HG02610 (cell line): ENCODE results near the gene EP400.

Experiments
- ATAC-seq: cut with Tn5 transposase; IDR thresholded peaks from one replicate; pipeline ENCODE4 v1.9.1; 2021; ENCODE audit warnings: mild to moderate bottlenecking, moderate library complexity; ENCODE audit not compliant: unreplicated experiment

Gene EP400

GRCh38 chr12:131922772-131923171 is 27.0 kb upstream of the EP400 start:
- ATAC-seq: no peak

DNA sequence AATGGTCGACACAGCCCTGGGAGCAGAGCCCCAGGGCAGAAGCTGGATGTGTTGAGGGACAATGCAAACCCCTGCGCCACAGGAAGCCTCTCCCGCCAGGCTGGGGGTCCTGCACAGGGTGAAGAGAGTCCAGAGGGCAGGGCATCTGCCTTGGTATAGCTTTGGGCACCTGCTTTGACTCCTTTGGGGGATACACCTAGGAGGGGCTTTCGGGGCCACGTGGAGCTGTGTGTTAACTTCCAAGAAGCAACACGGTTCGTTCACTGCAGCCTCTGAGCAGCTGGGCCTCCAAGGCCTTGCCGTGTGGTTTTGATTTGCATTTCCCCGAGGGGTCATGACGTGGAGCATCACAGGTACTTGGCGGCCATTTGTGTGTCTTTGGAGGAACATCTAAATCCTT is 26.5 kb upstream of the EP400 start:
- peak; percentile 80 for ATAC-seq

DNA sequence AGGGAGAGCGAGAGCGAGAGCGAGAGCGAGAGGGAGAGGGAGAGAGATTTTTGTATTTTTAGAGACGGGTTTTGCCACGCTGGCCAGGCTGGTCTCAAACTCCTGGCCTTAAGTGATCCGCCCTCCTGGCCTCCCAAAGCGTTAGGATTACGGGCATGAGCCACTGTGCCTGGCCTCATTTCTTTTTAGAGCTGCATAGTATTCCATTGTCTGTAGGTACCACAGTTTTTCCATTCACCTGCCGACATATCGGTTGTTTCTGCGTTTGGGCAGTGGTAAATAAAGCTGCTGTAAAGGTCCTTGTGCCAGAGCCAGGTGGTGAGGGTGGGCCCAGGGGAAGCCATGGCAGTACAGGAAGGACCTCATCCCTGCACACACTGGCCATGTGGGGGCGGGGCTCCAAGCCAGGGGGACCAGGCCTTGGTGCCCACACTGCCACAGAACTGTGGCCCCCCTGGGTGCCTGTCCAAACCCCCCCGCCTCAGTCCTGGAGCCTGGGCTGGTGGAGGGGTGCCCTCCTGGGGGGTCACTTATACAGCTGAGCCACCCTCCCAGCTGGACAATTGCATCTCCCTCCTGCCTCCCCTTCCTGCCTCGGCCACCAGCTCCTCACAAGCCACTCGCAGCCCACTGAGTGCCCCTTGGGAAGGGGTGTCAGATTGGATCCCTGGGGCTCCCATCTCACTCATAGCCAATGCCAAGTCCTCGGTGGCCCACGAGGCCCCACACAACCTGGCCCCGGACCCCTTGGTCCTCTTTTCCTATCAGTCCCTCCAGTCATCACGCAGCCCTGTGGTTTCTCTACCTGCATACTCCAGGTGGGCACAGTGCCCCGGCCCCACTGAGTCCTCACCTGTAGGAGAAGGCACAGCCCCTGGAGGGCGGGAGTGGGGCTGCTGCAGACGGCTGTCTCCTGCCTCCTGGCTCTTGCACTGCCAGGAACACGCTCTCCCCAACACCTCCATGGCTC is 22.3 kb upstream of the EP400 start:
- ATAC-seq: no peak

DNA sequence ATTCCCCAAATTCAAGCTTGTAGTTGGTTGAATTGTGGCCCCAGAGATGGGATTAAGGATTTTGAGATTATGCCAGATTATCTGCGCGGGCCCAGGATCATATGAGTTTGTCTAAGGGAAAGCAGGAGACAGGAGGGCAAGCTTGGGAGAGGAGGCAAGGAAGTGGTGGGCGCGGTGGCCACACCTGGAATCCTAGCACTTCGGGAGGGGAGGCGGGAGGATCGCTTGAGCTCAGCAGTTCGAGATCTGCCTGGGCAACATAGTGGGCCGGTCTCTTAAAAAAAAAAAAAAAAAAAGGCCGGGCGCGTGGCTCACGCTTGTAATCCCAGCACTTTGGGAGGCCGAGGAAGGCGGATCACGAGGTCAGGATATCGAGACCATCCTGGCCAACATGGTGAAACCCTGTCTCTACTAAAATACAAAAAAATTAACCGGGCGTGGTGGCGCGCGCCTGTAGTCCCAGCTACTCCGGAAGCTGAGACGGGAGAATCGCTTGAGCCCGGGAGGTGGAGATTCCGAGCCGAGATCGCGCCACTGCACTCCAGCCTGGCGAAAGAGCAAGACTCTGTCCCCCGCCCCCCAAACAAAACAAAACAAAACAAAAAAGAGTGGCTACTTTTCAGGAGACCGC is 21.5 kb upstream of the EP400 start:
- no peak for ATAC-seq

DNA sequence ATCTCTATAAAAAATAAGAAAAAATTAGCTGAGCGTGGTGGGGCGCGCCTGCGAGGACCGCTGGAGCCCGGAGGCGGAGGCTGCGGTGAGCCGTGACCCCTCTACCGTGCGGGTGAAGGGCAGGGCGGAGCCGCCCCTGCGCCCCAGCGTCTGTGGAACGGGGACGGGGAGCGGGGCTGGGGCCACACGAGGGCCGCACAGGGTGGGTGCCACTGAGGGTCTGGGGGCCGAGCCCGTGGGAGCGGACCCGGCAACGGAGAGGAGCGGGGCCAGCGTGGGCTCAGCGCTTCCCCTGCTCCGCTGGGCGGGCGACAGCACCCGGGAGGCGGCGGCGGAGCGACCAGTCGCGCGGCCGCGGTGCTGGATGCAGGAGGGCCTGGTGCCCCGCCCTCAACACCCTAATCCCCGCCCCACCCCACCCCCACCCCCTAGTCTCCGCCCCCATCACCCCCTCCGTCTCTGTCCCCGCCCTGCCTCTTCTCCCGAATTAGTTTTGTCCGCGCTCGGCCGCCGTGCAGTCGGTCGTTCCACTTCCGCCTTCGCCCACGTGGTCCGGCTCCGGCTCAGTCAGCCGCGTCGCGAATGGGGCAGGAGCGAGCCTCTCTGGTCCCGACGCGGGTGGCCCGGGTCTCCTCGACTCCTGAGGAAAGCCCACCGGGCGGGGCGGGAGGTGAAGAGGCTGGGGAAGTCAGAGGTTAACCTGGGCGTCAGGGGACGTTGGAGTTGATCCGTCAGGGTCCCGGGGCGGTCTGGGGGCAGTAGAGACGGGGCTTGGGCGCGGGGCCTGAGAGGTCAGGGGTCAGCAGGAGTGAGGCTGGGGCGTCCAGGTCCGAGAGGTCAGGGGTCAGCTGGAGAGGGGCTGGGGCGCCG is 20.8 kb upstream of the EP400 start, which contains the start of gene PUS1:
Gene PUS1, plus strand, starts transcription at position 566 of the 870 bp plus-strand sequence. CDS start 447 bp downstream, outside the sequence.
- ATAC-seq: peak; percentile 57

GRCh38 chr12:131929581-131930456 is 19.9 kb upstream of the EP400 start:
- ATAC-seq: no peak

DNA sequence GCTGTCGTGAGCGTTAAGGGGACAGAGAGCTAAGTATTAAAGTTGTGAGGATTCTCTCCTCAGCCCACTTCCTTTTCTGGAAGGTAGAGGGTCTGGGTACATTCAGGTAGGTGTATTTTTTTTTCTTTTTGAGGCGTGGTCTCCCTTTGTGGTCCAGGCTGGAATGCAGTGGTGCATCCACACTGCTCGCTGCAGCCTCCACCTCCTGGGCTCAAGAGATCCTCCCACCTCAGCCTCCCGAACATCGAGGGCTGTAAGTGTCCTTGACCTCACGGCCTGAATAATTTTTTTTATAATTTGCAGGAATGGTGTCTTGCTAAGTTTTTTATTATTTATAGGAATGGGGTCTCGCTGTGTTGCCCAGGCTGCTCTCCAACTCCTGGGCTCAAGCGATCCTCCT is 19.2 kb upstream of the EP400 start:
- no peak for ATAC-seq

GRCh38 chr12:131933387-131933786 is 16.4 kb upstream of the EP400 start:
- ATAC-seq: no peak

- no peak for ATAC-seq
These were observed 15.2 kb upstream of the EP400 start for GRCh38 chr12:131934535-131934934.

DNA sequence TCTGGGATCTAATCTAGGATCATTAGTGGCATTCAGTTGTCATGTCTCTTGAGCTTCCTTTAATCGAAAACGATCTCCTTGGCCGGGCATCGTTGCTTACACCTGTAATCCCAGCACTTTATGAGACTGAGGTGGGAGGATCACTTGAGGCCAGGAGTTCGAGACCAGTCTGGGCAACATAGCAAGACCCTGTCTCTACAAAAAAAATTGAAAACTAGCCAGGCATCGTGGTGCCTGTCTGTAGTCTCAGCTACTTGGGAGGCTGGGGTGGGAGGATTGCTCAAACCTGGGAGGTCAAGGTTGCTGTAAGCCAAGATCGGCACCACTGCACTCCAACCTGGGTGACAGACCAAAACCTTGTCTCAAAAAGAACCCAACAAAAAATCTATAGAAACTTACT is 11.7 kb upstream of the EP400 start:
- no peak for ATAC-seq

- no peak for ATAC-seq
These were observed 10.7 kb upstream of the EP400 start for GRCh38 chr12:131939007-131939406.

DNA sequence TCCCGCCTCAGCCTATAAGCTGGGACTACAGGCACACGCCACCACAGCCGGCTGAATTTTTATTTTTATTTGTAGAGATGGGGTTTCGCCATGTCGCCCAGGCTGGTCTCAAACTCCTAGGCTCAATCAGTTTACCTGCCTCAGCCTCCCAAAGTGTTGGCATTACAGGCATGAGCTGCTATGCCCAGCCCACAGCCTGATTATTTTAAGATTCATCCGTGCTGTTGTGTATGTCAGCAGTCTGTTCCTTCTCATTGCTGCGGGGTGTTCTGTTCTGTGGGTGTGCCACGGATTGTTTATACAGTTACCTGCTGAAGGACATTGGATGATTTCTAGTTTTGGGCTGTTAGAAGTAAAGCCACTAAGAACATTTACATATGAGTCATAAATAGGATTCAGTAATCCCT is 9.6 kb upstream of the EP400 start:
- ATAC-seq: no peak

- ATAC-seq: no peak
These were observed 8.4 kb upstream of the EP400 start for GRCh38 chr12:131941116-131941986.

- no peak for ATAC-seq
These were observed 7.8 kb upstream of the EP400 start for GRCh38 chr12:131941987-131942341.

DNA sequence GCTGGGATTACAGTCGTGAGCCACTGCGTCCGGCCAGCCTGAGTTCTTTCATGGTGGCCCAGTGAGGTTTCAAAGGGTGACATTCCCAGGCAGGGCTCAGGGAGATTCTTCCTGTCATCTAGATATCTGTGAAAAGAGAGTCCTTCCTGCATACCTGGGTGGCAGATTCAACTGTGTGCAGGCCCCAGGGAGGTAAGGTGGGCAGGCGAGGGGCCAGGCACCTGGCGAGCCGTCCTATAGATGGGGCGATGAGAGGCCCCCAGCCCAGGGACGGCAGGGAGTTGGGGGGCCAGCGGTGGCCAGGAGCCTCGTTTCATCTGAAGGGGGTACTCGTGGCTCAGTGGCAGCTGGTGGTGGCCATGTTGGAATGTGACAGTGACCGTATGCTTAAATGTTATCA is 7.1 kb upstream of the EP400 start:
- no peak for ATAC-seq

DNA sequence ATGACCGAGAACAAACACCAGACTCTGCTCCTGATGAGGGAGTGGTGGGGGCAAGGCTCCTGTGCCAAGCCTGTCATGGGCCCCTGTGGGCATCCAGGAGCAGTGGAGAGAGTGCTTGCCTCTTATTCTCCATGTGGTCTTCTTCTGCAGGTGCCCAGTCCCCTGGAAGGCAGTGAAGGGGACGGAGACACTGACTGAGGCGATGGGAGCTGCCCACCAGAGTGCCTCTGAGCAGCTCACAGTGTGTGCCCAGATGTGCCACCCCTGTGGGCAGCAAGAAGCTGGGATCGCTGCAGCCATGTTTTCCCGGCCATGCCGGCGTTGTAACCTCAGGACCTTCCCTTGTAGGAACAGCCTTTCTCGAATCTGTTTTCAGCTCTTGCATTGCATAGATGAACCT is 6.4 kb upstream of the EP400 start:
- ATAC-seq: no peak

- no peak for ATAC-seq
These were observed 5.9 kb upstream of the EP400 start for GRCh38 chr12:131943876-131944275.

GRCh38 chr12:131944601-131945251 is 5.0 kb upstream of the EP400 start:
- ATAC-seq: no peak

DNA sequence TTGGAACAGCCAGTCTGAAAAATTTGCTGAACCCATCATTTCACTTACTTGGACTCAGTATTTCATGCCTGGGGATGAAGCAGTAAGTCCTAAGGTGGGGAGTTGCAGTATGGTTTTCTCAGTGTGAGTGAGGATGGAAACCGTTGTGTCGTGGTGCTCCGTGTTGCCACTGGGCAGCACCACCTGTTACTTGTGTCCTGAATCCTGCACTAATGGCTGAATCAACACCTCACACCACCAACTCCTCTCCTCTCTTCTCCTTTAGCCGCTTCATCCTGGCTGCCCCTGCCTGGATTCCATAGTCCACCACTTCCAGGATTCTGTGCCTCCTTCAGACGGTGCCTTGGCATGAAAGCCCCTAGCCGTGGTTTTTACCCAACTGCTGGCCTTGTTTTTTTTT is 3.0 kb upstream of the EP400 start:
- ATAC-seq: no peak
